Raji (cell line): ENCODE measurements around the gene MCM5.

Experiments
- POLR2A ChIP-seq: IDR thresholded peaks from 2 replicates; pipeline ENCODE4 v1.6.1; 2011; ENCODE audit warnings: low read depth, low read length, control low read depth; ENCODE audit not compliant: insufficient read depth

Gene MCM5

DNA sequence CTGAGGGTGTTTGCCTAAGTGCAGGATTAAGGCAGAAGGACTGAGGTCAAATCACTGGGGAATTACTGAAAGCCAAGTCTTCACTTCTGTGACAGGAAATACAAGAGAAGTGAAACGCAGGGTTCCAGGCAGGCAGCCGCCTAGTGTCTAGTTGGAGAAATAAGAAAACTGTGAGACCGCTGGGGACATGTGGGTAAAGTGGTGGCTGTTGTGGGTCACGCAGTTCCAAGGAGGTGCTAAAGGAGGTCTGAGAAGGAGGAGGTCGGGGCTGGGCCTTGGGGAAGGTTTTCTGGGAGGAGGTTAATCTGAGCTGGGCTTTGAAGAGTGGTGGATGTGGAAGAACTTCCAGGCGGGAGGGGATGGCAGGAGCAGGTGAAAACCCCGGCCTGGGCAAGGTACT is 11.2 kb downstream of the MCM5 start:
- TF ChIP-seq POLR2A: no peak

DNA sequence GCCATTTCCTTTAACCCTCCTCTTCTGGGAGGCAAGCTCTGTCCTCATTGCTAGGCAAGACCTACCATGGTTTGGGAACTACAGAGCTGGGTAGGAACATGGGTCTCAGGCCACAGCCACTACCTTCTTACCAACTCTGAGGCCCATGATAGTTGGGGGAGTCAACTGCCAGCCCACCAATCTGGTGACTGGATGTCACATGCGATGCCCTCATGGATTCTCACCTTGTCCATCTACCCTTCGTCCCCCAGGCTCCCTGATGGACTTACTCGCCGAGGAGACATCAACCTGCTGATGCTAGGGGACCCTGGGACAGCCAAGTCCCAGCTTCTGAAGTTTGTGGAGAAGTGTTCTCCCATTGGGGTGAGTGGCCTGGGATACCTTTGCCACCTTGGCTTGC is 13.7 kb downstream of the MCM5 start:
- no peak for TF ChIP-seq POLR2A

GRCh38 chr22:35417606-35418005 is 17.7 kb downstream of the MCM5 start:
- TF ChIP-seq POLR2A: no peak

DNA sequence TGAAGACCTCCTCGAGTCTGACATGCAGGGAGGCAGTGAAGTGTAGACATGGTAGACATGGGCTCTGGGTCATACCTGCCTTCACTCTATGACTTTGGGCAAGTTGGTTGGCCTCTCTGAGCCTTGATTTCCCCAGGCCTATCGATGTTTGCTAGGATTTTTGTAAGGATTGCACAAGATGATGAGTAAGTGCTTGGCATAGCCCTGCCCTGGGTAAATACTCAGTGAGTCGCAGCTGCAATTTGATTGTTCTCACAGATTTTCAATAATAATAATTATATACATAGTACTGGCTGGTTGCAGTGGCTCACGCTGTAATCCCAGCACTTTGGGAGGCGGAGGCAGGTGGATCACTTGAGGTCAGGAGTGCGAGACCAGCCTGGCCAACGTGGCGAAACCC is 18.1 kb downstream of the MCM5 start:
- no peak for TF ChIP-seq POLR2A

GRCh38 chr22:35418731-35419130 is 18.8 kb downstream of the MCM5 start:
- TF ChIP-seq POLR2A: no peak

DNA sequence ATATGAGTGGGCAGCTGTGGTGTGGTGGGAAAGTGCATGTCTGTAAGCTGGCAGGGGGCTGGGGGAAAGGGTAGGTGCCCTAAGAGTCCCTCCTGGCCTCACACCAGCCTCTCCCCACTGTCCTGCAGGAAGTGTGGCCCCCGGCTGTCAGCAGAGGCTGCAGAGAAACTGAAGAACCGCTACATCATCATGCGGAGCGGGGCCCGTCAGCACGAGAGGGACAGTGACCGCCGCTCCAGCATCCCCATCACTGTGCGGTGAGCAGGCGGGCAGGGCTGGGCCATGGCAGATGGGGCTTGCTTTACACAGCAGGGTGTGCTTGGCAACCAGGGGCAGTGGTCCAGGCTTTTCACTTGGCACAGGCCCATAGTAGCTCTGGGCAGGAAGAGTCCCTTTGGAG is 19.8 kb downstream of the MCM5 start:
- TF ChIP-seq POLR2A: no peak

GRCh38 chr22:35421121-35421520 is 21.2 kb downstream of the MCM5 start:
- no peak for TF ChIP-seq POLR2A

GRCh38 chr22:35422145-35422544 is 22.2 kb downstream of the MCM5 start:
- TF ChIP-seq POLR2A: no peak

DNA sequence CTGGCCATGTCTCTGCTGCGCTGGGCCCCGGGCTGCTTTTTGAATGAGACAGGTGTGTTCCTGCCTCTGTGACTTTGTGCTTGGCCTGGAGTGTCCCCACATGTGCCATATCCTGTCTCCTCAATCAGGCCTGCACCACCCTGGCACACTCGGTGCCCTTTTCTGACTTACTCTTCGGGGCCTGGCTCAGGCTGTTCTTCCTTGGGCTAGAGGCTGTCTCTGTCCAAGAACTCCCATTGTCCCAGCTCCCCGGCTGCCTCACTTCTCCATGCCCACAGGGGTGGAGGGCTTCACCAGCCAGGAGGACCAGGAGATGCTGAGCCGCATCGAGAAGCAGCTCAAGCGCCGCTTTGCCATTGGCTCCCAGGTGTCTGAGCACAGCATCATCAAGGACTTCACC is 23.0 kb downstream of the MCM5 start:
- TF ChIP-seq POLR2A: no peak

GRCh38 chr22:35424081-35424480 is 24.1 kb downstream of the MCM5 start:
- TF ChIP-seq POLR2A: no peak

DNA sequence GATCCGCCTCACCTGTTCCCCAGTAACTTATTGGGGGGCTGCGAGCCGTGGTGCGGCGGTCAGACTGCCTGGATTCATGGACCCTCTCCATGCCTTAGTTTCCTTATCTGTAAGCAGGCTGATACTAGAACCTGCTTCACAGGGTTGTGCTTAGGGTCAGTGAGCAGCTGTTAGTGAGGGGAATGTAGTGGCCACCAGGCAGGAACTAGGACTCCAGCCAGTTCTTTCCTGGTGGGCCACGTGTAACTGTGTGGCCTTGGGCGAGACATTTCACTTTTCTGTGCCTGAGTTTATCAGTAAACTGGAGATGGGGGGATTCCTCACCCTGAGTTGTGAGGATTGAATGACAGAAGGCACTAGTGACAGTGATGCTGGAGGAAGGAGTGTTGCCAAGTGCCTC is 24.8 kb downstream of the MCM5 start:
- TF ChIP-seq POLR2A: no peak

DNA sequence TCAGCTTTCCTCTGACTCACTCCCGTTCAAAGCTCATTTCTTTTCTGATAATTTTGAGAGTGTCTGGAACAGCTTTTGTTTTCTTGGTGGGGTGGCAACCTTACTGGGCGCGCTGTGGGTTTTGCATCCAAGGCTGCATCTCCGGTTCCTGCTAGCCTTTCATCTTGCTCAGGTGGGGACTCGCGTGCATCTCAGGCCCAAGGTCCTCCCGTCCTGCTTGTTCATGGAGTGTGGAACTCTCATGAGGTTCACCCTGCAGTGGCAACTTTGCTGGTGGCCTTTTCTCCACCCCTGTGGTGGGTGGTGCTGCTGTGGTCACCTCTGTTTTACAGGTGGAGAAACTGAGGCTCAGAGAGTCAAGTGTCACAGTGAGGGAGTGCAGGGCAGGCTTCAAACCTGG is 25.6 kb downstream of the MCM5 start:
- TF ChIP-seq POLR2A: no peak

DNA sequence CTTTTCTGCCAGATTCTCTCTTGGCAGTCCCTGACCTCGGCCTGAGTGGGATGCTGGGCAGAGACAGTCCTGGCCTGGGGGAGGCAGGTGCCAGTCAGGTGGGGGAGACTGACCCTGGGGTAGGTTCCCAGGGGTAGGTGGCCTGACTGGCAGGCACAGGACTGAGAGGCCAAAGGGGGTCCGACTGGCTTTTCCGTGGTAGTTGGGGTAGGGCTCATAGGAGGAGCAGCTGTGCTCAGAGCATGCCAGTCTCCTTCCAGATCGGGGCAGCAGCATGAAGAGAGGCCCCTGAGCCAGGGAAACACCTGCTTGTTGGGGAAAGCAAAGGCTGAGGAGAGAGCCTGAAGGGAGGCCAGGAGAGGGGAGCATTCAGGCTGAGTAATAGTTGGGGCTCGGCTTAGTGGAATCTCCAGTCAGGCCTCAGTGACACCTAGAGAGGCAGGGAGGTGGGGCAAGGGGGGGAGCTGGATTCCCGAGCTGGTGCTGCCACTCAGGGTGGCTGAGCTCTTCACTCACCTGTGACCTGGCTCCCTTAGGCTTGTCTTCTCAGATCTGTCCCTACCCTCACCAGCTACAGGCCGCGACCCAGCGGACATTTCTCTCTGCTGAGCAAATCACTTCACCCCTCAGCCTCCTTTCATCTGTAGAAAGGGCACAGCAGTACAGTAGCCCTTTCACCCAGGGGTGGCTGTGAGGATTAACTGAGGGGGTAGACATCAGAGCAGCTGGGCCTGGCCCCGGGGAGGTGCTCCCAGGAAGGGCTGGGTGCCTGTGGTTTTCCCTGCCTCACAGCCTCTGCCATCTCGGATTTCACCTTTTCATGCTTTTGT is 26.2 kb downstream of the MCM5 start:
- no peak for TF ChIP-seq POLR2A

GRCh38 chr22:35426801-35427140 is 26.8 kb downstream of the MCM5 start:
- TF ChIP-seq POLR2A: no peak

- TF ChIP-seq POLR2A: no peak
Measured at GRCh38 chr22:35430897-35431322, 31.0 kb downstream of the MCM5 start.

DNA sequence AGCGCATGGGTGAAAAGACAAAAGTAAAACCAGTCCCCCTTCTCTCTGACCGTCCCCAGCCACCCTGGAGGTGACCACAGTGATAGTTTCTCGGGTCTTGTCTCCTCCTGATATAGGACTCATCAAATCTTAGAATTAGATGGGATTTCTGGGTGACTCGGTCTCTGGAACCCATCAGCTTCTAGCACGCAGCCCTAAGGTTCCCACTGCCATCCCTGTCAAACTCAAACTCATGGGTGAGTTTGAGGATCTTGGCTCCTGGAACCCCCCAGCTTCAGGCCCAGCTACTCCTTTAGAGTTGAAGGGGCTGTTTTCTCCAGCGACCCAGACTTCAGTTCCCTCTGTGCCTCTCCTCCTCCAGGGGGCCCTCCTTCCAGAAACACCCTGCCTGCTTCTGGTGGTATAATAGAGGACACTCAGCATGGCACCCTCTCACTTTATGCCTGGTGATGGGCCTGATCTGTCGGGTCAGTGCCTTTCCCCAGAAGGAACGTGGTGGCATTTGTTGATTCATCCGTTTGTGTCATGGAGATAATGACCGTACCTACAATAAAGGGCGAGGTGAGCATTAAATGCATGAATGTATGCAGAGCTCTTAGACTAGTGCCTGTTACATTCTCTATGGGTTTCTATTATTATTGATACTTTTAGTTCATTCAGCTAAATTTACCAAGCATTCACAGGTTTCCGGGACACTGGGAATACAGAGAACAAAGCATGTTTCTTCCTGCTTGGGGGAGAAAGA is 31.7 kb downstream of the MCM5 start:
- TF ChIP-seq POLR2A: no peak
